Activated CD4-positive, alpha-beta memory T cell treated with anti-CD3 and anti-CD28 coated beads for 36 hours (primary cell): ENCODE measurements around the gene PREX1. TPM values are rescaled to one million over a fixed set of nuclear protein-coding genes. Genes with fewer than 3 reads are reported as not detected.

Experiments used
- CTCF ChIA-PET: fragments of 350-600 bp; sonication (Branson Sonifier 250); formaldehyde crosslinking; loops from one replicate; lab custom pipeline; 2021; ENCODE audit warnings: antibody characterized with exemption, inconsistent platforms; lab: Charles Lee
- POLR2A ChIA-PET: fragments of 350-600 bp; sonication (Branson Sonifier 250); formaldehyde crosslinking; loops from one replicate; lab custom pipeline; 2021; ENCODE audit warnings: antibody characterized with exemption; lab: Charles Lee
- DNase-seq: peaks from one replicate; pipeline ENCODE4 v3.0.0-alpha.2; 2020
- H3K27ac Mint-ChIP-seq: one replicate; pipeline ENCODE4 v1.8.0; 2021; ENCODE audit warnings: mixed read lengths
- H3K27me3 Mint-ChIP-seq: one replicate; pipeline ENCODE4 v1.8.0; 2021; ENCODE audit warnings: mixed read lengths
- H3K36me3 Mint-ChIP-seq: one replicate; pipeline ENCODE4 v1.8.0; 2021; ENCODE audit warnings: mixed read lengths
- H3K4me1 Mint-ChIP-seq: one replicate; pipeline ENCODE4 v1.8.0; 2021; ENCODE audit warnings: low read depth, mixed read lengths
- H3K4me3 Mint-ChIP-seq: one replicate; pipeline ENCODE4 v1.8.0; 2021; ENCODE audit warnings: mild to moderate bottlenecking, mixed read lengths
- H3K9me3 Mint-ChIP-seq: one replicate; pipeline ENCODE4 v1.8.0; 2021; ENCODE audit warnings: mixed read lengths
- intact Hi-C: fragments of 100-400 bp; cut with micrococcal nuclease; formaldehyde crosslinking; loops from one replicate; pipeline ENCODE4 v1.15.1; 2023
- total RNA-seq, 2 experiments: library from RNA; stranded (reverse); gene quantifications; one replicate each; pipeline ENCODE4 v1.2.3, GENCODE V29; 2021

The PREX1 gene
- total RNA-seq, 2 experiments from 2014 or later = 91.5 to 92.8 TPM

DNA sequence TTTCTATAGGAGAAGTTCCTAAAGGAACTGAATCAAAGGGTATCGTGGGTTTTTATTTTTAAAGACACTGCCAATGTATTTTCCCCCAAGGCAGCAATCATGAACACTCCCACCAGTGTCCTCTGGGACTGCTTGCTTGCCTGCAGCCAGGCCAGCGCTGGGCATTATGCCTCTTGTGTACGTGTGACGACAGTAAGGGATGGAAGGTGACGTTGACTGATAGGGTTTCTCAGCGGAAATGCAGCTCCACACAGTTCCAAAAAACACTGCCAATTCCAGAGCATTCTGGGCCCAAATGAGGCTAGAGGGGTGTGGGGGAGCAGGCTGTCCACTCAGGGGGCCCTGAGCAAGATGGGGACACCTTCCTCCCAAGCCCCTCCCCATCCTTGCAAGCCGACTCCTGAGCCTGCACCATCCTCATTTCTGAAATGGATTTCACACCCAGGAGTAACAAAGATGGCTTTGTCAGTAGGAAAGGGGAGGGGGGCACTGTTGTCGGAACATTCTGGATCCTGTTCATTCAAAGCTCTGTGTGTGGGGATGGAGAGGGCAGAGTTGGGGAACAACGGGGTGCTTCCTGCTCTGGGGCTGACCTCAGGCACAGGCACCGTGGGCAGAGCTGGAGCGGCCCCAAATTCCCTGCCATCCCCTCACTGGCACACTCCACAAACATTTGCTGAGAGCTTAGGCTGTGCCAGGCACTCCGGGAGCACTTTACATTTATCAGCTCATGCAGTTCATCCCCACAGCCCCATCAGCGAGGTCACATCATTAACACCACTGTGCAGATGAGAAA is 20.0 kb downstream of the PREX1 start:
- POLR2A ChIA-PET = no interaction called here
- no peak for DNase-seq
- intact Hi-C loops = no loop called here
- no peak overlapping the region for H3K27ac Mint-ChIP-seq
- H3K27me3 Mint-ChIP-seq = no peaks in the 10 kb centered on the region
- H3K4me1 Mint-ChIP-seq = peaks cover 65% of the 10 kb centered on the region
- peaks cover 16% of the 10 kb centered on the region for H3K9me3 Mint-ChIP-seq
- CTCF ChIA-PET = no interaction called here
- H3K36me3 Mint-ChIP-seq = peaks cover 35% of the 10 kb centered on the region
- H3K4me3 Mint-ChIP-seq = no peak overlapping the region

DNA sequence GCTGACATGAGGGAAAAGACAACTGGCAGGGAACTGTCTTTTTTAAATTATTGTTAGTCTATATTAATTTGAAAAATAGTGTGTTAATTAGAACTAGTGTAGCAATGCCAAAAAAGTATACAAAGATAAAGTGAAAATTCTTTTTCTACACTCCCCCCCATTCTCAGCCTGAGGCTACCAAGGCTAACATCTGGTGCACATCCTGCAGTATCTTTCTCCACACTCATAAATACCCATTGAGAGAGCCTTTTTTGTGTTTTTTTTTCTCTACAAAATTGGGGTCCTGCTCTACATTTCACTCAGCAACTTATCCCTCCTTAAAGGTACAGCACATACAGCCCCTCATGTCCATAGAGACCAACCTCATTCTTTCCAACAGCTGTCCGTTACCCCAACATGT is 20.7 kb downstream of the PREX1 start:
- H3K9me3 Mint-ChIP-seq = peaks cover 16% of the 10 kb centered on the region
- DNase-seq = no peak
- H3K27me3 Mint-ChIP-seq = no peaks in the 10 kb centered on the region
- CTCF ChIA-PET = interaction anchor here (0.9 kb wide), 1 partner anchor 11 kb away, joined by 3 read pairs; no protein-coding TSS in a partner anchor
- peaks cover 40% of the 10 kb centered on the region for H3K36me3 Mint-ChIP-seq
- no peak overlapping the region for H3K27ac Mint-ChIP-seq
- peaks cover 70% of the 10 kb centered on the region for H3K4me1 Mint-ChIP-seq
- no peak overlapping the region for H3K4me3 Mint-ChIP-seq
- POLR2A ChIA-PET = no interaction called here
- intact Hi-C loops = no loop called here

DNA sequence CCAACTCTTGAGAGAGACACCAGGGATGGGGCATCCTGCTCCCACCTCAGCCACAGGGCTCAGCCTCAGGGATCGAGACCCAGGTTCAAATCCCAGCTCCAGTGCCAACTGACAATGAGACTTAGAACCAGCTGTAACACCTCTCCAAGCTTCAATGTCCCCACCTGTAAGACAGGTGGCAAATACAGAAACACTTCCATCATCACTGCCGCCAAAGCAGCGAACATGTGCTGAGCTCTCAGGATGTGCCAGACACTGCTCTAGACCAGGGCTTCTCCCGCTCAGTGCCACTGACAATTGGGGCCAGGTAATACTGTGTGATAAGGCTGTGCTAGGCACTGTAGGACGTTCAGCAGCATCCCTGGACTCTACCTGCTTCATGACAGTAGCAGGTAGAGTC is 22.1 kb downstream of the PREX1 start:
- no peak for DNase-seq
- peaks cover 40% of the 10 kb centered on the region for H3K36me3 Mint-ChIP-seq
- H3K4me1 Mint-ChIP-seq = peaks cover 74% of the 10 kb centered on the region
- H3K27ac Mint-ChIP-seq = no peak overlapping the region
- CTCF ChIA-PET = interaction anchor here (1.0 kb wide), 1 partner anchor 170 kb away, joined by 3 read pairs; no protein-coding TSS in a partner anchor
- intact Hi-C loops = no loop called here
- POLR2A ChIA-PET = no interaction called here
- no peaks in the 10 kb centered on the region for H3K27me3 Mint-ChIP-seq
- no peak overlapping the region for H3K4me3 Mint-ChIP-seq
- H3K9me3 Mint-ChIP-seq = peaks cover 16% of the 10 kb centered on the region

DNA sequence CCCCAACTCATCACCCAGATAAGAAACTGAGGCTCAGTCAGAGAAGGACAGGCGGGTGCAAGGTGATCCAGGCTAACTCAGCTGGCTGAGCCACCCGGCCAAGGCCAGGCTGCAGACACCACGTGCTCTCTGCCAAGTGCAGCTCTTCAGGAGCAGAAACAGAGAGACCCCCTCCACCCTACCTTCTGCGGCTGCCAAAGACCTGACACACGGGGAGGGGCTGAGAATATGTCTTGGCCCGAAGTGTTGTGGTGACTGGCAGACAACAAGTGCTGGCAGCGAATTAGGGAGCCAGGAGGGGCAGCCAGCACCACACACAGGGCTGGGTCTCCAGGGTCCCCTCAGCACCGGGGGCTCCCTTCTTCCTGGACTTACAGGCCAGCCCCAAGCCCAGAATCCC is 22.5 kb downstream of the PREX1 start:
- Mint-ChIP-seq H3K36me3 (peaks cover 40% of the 10 kb centered on the region), H3K27me3 (no peaks in the 10 kb centered on the region), H3K27ac (no peak overlapping the region), H3K9me3 (peaks cover 16% of the 10 kb centered on the region), H3K4me1 (peaks cover 77% of the 10 kb centered on the region), H3K4me3 (no peak overlapping the region)
- CTCF ChIA-PET = interaction anchor here (1.0 kb wide), 1 partner anchor 170 kb away, joined by 3 read pairs; no protein-coding TSS in a partner anchor
- POLR2A ChIA-PET = no interaction called here
- DNase-seq = no peak
- intact Hi-C loops = no loop called here

DNA sequence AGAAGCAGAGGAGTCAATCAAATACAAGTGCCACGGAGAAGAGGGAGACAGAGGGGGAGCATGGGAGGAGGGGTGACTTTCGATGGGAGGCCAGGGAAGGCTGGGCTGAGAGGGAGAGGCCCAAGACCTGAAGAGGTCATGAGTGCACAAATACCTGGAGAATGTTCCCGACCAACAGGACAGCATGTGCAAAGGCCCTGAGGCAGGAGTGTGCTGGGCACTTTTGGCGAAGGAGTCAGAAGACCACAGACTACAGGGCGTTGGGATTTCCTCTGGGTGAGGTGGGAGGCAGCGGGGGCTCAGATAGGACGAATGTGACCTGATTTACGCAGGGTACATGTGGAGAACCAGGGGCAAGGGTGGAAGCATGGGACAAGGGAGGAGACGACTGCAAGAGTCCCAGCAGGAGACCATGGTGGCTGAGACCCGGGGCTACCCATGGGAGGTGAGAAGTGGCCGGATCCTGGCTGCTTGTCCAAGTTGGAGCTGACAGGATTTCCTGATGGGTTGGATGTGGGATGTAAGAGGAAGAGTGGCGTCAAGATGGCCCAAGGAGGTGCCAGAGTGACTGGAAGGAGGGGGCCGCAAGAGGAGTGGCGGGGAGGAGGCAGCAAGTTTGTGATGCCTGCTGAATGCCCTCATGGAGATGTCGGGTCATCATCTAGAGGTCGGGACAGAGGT is 23.4 kb downstream of the PREX1 start:
- Mint-ChIP-seq H3K4me3 (no peak overlapping the region), H3K36me3 (peaks cover 40% of the 10 kb centered on the region), H3K4me1 (peaks cover 73% of the 10 kb centered on the region), H3K27ac (peak overlapping the region; percentile 31), H3K27me3 (no peaks in the 10 kb centered on the region), H3K9me3 (peaks cover 16% of the 10 kb centered on the region)
- ChIA-PET POLR2A (no interaction called here), CTCF (no interaction called here)
- DNase-seq = no peak
- intact Hi-C loops = no loop called here

DNA sequence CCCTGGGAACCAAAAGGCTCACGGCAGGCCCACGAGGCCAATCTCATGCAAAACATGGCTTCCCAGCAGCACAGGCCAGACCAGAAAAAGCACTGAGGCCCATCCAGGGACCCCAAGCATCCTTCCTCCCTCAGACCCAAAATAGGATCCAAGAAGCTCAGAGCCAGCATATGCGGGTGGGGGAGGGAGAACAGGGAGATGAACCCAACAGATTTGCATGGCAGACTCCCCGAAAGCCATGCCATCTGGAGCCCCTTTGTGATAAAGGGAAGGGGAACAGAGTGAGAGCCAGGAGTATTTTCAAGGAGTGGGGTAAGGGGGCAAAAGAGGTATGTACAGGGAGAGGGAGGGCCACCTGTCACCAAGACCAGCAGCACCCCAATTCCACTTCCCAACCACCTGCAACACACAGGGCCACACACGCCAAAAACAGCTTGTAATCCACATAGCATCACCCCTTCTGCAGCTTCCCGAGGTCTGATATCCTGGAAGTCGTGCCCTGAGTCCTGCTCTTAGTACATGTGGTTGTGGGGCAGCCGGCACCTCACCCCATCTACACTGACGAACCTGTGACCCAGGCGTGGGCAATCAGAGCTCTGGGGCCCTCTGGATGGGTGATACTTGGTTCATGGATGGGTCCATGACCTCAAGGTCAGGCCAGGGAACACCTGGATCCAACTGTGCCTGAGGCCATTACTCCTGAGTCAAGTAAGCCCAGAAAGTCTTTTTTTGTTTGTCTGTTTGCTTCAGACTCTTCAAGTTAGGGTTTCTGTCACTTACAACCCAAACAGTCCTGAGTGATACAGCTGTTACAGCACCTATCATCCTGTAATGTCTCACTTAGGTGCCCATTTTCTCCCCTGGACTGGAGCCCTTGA is 24.4 kb downstream of the PREX1 start:
- ChIA-PET CTCF (no interaction called here), POLR2A (no interaction called here)
- intact Hi-C loops = no loop called here
- H3K9me3 Mint-ChIP-seq = peaks cover 16% of the 10 kb centered on the region
- H3K27ac Mint-ChIP-seq = no peak overlapping the region
- peaks cover 34% of the 10 kb centered on the region for H3K36me3 Mint-ChIP-seq
- peaks cover 73% of the 10 kb centered on the region for H3K4me1 Mint-ChIP-seq
- no peaks in the 10 kb centered on the region for H3K27me3 Mint-ChIP-seq
- no peak overlapping the region for H3K4me3 Mint-ChIP-seq
- DNase-seq = no peak

DNA sequence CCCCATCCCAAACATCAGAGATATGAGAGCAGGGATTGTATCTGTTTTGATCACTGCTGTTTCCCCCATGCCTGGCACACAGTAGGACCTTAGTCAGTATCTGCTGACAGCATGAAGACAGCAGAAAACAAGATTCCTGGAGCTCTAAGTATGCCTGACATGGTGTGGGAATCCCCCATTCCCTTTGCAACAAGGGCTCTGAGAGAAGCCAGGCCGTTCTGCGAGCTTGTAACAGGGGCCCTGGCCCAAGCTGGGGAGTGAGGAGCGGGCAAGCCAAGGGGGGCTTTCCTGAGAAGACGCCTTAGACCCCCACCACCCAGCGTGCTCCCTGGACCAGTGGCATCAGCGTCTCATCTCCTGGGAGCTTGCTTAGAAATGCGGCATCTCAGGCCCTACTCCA is 25.2 kb downstream of the PREX1 start:
- Mint-ChIP-seq H3K9me3 (peaks cover 12% of the 10 kb centered on the region), H3K36me3 (peaks cover 27% of the 10 kb centered on the region), H3K27ac (peak overlapping the region; percentile 3), H3K27me3 (no peaks in the 10 kb centered on the region), H3K4me3 (no peak overlapping the region), H3K4me1 (peaks cover 77% of the 10 kb centered on the region)
- intact Hi-C loops = no loop called here
- DNase-seq = no peak
- POLR2A ChIA-PET = no interaction called here
- CTCF ChIA-PET = no interaction called here

DNA sequence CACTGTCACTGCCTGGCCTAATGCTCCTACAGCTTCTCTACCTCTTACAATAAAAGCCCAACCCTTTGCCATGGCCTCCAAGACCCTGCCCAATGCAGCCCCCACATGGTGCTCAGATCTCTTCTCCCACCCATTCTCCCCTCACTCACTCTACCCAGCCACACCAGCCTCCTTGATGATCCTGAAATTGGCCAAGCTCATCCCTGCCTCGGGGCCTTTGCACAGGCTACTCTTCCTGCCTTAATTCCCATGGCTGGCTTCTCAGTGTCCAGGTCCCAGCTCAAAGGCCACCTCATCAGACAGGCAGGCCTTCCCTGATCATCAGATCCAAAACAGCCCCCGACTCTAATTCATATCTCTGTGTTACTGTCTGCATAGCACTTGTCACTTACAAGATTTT is 25.6 kb downstream of the PREX1 start:
- H3K4me3 Mint-ChIP-seq = no peak overlapping the region
- H3K27ac Mint-ChIP-seq = peak overlapping the region; percentile 3
- peaks cover 77% of the 10 kb centered on the region for H3K4me1 Mint-ChIP-seq
- no peak for DNase-seq
- H3K9me3 Mint-ChIP-seq = peaks cover 7% of the 10 kb centered on the region
- H3K36me3 Mint-ChIP-seq = peaks cover 22% of the 10 kb centered on the region
- intact Hi-C loops = no loop called here
- ChIA-PET POLR2A (interaction anchor here (1.6 kb wide), 1 partner anchor 11 kb away, joined by 3 read pairs; no protein-coding TSS in a partner anchor), CTCF (no interaction called here)
- no peaks in the 10 kb centered on the region for H3K27me3 Mint-ChIP-seq

DNA sequence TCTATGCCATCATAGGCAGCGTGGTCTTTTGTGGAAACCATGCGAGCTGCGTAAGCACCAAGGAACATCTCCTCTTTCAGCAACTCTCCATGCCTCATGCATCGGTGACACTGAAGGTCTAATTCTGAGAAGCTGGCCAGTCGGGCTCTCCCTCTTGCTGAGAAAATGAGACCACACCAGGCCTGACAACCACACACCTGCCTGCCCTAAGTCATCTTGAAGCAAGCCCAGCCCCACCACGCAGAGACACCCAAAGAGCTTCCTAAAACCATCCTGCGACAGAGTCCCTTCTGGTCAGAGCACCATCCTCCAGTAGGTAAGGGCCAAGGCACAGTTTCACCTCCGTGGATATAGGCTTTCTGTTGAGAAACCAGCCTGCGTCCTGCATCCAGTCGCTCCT is 26.6 kb downstream of the PREX1 start:
- Mint-ChIP-seq H3K27ac (no peak overlapping the region), H3K36me3 (peaks cover 15% of the 10 kb centered on the region), H3K4me3 (no peak overlapping the region), H3K4me1 (peaks cover 68% of the 10 kb centered on the region), H3K9me3 (no peaks in the 10 kb centered on the region), H3K27me3 (no peaks in the 10 kb centered on the region)
- POLR2A ChIA-PET = interaction anchor here (0.5 to 1.6 kb wide), 2 partner anchors 12 to 40 kb away, joined by 3 read pairs; no protein-coding TSS in a partner anchor
- no peak for DNase-seq
- CTCF ChIA-PET = no interaction called here
- intact Hi-C loops = no loop called here

DNA sequence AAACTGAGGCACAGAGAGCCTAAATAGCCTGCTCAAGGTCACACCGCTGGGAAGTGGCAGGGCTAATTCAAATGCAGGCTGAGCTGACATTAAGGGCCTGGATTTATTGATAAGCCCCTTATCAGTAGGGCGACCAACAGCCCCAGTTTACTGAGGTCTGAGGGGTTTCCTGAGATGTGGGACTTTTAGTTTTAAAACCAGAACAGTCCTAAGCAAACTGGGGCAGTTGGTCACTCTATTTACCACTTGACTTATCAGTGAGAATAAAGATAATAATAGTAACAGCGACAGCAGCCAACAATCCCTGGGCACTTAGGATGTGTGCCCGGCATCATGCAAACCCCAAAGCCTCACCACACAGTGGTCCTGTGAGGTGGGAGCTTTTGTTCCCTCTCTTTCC is 27.6 kb downstream of the PREX1 start:
- ChIA-PET POLR2A (no interaction called here), CTCF (no interaction called here)
- H3K27me3 Mint-ChIP-seq = no peaks in the 10 kb centered on the region
- H3K4me3 Mint-ChIP-seq = no peak overlapping the region
- no peak overlapping the region for H3K27ac Mint-ChIP-seq
- H3K36me3 Mint-ChIP-seq = peaks cover 15% of the 10 kb centered on the region
- no peaks in the 10 kb centered on the region for H3K9me3 Mint-ChIP-seq
- H3K4me1 Mint-ChIP-seq = peaks cover 72% of the 10 kb centered on the region
- intact Hi-C loops = no loop called here
- no peak for DNase-seq

DNA sequence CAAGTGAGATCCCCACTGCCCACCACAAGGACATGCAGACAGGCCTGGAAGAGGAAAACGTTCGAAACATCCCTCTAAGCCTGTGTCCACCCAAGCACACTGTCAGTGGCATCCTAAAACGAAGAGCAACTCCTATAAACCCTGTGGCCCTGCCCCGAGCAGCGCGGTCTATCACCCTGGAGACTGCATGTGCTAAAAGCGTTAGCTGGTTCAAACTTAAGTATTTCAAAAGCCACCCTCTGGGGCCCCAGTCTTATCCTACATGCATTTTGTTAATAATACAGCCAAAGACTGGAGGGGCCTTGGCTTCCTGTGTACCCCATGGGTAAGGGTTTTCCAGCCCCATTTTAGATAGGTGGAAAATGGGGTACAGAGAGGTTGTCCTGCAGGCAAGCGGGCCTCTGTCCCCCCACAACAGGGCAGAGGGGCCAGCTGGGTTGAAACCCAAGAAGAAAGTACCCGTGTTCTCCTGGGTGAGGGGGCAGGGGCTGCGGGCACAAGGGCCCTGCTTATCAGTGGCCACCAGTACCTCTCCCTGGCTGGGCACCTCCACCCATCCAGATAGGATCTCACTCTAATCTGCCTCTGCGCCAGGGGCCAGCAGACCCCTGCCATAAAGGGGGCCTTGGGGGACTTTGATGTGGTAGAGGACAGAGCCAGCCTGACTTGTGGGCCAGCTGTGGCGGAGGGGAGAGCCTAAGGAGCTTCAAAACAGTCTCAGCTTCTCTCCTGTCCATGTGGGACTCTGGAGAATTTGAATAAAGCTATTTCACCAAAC is 28.3 kb downstream of the PREX1 start:
- H3K4me1 Mint-ChIP-seq = peaks cover 71% of the 10 kb centered on the region

More for the DNA sequence above, 28.3 kb downstream of the PREX1 start:
- Mint-ChIP-seq H3K36me3 (peaks cover 11% of the 10 kb centered on the region), H3K4me3 (no peak overlapping the region), H3K27me3 (no peaks in the 10 kb centered on the region), H3K27ac (peak overlapping the region; percentile 11), H3K9me3 (no peaks in the 10 kb centered on the region)
- ChIA-PET POLR2A (no interaction called here), CTCF (interaction anchor here (0.8 to 1.7 kb wide), 3 partner anchors 13 to 142 kb away, joined by 3 to 5 read pairs (median 3); no protein-coding TSS in a partner anchor)
- intact Hi-C loops = no loop called here
- DNase-seq = no peak
